Activated CD4-positive, alpha-beta T cell treated with anti-CD3 and anti-CD28 coated beads for 4 hours (primary cell): ENCODE measurements around the gene MLH3.

ENCODE experiments used
- DNase-seq, 2 donors: peaks; one replicate each; pipeline ENCODE4 v3.0.0-alpha.2; 2020

Gene MLH3

DNA sequence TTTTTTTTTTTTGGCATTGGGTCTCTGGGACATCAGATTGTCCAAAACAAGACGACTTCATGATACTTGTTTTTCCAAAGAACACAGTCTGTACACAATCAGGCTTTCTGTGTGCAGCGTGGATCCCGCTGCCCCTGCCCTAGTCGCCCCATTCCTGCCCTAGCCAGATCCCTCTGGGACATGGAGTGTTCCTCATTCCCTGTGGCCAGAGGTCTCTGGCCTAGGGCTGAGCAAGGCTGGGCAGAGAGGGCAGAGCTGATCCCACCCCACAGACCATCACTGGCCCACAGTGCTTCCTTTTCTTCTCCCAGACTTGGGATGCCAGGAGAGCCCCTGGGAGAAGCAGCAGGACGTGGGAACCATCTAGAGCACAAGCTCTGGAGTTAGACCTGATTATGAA, 69.4 kb downstream of the MLH3 start:
- DNase-seq = no peak

- no peak for DNase-seq
These were observed 69.8 kb downstream of the MLH3 start for GRCh38 chr14:74981462-74981782.

DNA sequence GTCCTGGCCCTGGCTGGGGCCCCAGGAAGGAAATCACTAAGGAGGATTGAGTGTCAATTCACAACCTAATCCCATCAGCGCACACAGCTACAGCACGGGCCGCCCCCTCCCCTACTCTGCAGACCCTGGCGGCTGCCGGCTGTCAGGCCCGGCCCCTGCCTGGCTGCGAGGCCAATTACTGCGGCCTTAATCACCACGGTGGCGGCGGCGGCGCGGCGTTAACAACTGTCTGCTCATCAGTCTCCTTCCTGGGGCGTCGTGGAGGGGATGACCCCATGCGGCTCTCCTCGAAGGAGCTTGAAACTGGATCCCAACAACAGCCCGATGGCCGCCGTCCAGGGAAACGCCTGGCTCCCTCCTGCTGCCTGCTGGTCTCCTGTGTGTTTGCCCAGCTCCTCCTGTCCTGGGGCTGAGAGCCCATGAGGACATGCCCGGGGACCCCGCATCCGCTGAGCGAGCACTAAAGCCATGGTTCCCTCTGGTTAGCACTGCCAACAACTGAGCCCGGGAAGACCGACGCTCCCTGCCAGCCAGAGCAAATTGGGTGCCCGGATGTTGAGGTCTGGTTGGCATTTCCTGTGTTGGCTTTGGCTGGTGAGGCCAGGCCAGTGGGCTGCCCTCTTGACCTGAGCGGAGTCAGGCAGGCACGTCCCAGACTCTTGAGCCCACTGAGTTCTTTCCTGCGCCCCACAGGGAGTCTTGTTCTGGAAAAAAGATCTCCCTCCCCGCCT, 70.4 kb downstream of the MLH3 start:
- DNase-seq = no peak

DNA sequence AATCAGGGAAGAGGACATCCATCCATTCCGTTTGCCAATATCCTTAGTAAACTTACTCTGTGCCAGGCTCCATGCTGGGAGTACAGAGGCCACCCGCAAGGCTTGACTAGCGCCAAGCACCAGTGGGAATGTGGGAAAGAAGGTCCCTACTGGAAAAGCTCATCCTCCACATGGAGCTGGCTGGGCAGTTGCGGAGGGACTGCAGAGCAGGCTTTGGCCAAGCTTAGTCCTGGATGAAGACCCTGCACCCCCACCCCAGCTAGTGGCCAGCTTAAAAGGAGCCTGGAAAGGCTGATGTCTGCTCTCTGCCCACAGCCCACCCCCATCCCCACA, 70.9 kb downstream of the MLH3 start:
- DNase-seq = no peak

DNA sequence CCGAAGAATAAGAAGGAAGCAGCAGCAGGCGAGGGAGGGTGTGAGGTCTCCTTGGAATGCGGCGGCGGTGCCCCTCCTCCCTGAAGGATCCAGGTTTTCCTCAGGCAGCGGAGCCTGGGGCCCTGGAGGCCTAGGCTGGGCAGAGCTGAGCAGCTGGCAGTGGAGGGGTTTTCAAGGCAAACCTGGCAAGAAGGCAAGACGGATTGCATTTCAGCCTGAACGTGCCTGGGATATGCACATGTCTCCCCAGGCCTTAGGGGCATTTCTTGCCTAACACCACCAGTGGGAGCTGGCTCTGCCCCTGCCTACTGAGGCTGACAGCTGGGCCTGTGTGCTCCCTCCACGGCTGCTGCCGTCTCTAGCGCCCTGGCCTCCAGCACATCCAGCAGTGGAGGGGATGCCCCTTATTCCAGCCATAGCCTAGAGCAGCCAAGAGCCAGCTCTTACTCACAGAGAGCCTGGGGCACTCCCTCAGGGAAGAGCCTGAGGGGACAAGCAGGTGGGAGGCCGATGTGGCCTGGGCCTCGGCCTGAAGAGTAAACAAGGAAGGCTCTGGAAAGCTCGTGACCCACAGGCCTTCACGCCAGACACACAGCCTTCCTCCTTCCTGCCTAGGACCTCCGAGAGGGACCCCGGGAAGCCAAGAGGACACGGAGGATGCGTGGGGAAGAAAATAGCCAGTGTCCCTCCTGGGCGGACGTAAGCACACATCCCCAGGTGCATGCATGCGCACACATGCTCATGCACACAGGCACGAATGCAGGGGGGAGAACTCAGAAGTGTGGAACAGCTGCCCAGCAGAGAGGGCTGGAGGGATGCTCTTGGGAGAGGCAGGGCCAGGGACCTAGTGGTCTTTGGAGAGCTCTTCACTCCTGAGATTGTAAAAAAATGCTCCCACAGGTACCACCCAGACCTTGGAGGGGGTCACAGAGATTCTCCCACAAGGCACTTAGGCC, 71.5 kb downstream of the MLH3 start:
- no peak for DNase-seq

DNA sequence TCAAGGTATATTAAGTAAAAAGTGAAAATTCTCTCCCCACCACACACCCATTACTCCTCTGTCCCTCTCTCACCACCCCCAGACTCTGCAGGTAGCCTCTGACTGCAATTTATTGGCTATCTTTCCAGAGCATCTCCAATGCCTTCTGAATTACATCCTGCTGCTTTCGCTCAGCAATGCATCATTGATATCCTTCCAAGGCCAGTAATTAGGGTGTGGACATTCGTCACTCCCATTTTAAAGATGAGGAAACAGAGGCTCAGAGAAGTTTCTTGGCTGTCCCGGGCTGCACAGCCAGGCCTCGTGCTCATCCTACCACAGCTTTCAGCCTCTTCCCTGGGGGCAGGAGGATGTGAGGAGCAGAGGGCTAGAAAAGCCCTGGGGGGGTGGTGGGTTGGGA, 72.2 kb downstream of the MLH3 start:
- no peak for DNase-seq

DNA sequence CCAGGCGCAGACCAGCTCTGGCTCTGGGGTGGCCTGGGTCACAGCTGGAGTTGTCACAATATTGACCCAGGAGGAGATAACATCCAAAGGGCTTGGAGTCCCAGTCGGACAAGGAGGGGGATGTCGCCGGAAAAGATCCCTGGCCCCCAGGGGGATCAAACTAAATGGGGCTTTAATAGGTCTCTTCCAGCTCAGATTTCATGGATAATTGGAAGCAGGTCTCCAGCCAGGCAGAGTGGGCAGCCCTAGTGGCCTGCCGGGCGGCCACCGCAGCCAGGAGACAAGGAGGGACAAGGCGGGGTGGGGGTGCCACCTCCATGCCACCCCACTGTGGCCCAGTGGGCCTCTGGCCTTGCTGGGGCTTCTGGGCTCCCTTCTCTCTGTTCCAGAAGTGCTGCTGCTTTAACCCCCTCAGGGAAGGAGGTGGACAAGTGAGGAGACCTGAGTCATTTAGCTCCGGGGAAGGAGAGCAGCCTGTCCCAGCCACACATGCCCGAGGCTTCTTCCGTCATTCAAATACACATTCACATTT, 72.8 kb downstream of the MLH3 start:
- no peak for DNase-seq

DNA sequence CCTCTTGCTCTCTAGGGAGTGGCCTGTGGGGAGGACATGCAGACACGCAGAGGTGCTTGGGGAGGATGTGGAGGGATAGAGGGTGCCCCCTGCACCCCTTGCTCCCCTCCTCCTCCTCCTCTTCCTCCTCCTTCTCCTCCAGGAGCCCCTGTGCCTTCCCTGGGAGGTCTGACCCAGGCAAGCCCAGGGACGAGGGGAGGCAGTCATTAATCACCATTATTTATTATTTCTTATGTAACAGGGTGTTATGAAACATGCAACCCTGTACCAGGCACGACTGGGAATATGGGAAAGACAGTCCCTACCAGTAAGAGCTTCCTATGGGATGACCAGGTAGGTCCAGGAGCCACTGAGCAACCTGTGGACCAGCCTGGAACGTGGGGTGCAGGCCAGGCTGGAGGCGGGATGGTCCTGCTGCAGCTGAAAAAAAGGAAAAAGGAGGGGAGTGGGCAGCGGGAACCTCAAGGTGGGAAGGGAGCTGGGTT, 73.3 kb downstream of the MLH3 start:
- DNase-seq = no peak

DNA sequence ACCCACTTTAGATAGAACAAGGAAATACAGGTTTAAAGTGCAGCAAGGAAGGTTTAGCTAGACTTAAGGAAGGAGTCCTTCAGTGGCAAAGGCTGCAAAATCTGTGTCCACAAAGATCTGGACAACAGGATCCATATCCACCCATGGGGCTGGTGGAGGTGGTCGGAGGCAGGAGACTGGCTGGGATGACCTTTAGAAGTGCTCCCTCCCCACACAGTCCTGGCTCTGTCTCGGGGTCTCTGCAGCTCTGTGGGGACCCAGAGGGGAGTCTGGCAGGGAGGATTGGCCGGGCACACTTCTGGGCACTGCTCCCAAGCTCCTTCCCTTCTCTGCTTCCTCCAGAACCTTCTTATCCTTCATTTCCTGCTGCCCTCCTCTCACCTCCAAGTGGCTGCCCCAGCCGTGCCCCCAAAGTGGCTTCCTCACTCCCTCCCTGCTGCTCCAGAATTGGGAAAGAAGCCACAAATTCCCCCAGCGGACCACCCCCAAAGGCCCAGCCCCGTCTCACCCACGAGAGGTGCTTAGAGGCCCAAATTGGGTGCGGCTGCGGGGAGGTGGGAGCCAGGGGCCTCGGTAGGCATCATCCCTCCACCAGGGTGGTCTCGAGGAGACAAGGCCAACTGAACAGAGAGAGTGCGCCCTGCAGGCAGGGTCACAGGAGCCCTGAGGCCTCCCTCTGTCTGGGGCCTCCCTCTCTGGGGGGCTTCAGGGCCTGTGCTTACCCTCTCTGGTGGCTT, 73.9 kb downstream of the MLH3 start:
- DNase-seq = no peak

- no peak for DNase-seq
These were observed 74.8 kb downstream of the MLH3 start for GRCh38 chr14:74976264-74977113.

- no peak for DNase-seq
These were observed 76.0 kb downstream of the MLH3 start for GRCh38 chr14:74975059-74975810.

- DNase-seq = no peak
These were observed 76.8 kb downstream of the MLH3 start for GRCh38 chr14:74974364-74975058.

- DNase-seq = no peak
These were observed 77.3 kb downstream of the MLH3 start for GRCh38 chr14:74973905-74974363.

GRCh38 chr14:74973003-74973653, 78.1 kb downstream of the MLH3 start:
- DNase-seq = no peak

- no peak for DNase-seq
These were observed 82.5 kb downstream of the MLH3 start for GRCh38 chr14:74968811-74969210.

GRCh38 chr14:74965486-74966153, 85.6 kb downstream of the MLH3 start:
- no peak for DNase-seq

- DNase-seq = no peak
These were observed 86.3 kb downstream of the MLH3 start for GRCh38 chr14:74964787-74965485.
